ENCODE results near the gene NUDT7.
A peak's percentile ranks its signal among the peaks of the same experiment; 100 is the strongest.

The NUDT7 gene

DNA sequence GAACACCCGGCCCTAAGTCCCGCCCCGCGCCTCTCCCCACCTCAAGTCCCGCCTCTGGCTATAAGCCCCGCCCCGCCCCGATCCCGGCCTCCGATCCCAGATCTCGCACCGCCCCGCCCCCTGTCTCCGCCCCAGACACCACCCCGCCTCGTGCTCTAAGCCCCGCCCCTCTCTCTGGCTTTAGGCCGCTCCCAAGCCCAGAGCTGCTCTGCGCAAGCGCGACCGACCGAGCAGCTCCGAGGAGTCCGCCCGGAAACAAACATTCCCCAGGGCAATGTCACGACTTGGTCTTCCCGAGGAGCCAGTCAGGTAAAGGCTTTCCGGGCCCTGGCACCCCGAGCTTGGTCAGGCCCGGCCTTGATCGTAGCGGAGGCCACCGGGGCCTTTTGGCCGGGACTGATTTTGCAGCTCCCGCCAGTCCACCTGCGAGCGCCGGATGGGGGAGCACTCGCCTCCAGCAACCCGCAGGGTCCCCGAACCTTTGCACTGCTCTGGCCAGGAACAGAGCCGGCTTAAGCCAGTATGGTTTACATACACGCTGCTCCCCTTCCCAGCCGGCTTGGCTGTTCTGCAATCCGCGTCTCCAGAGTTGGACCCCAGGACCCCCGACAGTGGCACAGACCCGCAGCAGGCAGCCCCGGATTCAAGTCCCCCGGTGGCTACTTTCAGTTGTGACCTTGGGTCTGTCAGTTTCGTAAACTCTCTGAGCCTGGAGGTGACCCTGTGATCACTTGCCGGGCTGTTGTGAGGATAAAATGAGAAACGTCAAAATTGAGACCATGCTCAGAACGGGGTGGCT lies at the start of gene NUDT7:
Gene NUDT7 (plus strand): TSS at position 206 of the 799 bp plus-strand sequence. CDS start 69 bp downstream, at position 275.
- Histone ChIP-seq H3K36me3 (ENCODE audit: control insufficient read depth, insufficient read depth, low read length) (no peaks in the 10 kb centered on the region), H3K27me3 (ENCODE audit: control insufficient read depth, insufficient read depth, low read length) (no peaks in the 10 kb centered on the region), H3K4me1 (ENCODE audit: control insufficient read depth, insufficient read depth, low read length) (peaks cover 2% of the 10 kb centered on the region), H3K27ac (ENCODE audit: low read depth, low read length) (peak within 1 kb of the TSS; percentile 78), H3K9ac (ENCODE audit: low read length) (peak within 1 kb of the TSS; percentile 59), H3K4me3 (ENCODE audit: low read length) (peak within 1 kb of the TSS; percentile 78)

DNA sequence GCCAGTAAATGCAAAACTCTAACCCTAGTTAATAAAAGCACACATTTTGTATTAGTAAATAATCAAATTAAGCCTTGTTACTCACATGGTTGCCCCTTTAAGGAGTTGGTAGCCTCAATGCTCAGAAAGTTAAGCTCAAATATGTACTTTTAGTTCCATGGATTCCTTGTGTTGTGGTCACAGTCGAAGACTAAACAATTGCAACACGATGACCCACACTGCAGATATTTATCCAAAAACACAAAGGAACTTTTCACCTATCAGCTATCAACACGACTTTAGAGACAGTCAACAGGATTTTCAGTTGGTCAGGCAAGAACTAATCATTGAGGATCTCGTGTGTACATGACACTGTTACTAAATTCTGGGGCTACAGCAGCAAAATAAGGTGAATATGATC lies 47.4 kb upstream of the NUDT7 start:
- Histone ChIP-seq H3K4me3 (ENCODE audit: low read length) (no peak overlapping the region), H3K9ac (ENCODE audit: low read length) (no peak overlapping the region), H3K27me3 (ENCODE audit: control insufficient read depth, insufficient read depth, low read length) (no peaks in the 10 kb centered on the region), H3K4me1 (ENCODE audit: control insufficient read depth, insufficient read depth, low read length) (no peaks in the 10 kb centered on the region), H3K36me3 (ENCODE audit: control insufficient read depth, insufficient read depth, low read length) (no peaks in the 10 kb centered on the region), H3K27ac (ENCODE audit: low read depth, low read length) (no peak overlapping the region)

DNA sequence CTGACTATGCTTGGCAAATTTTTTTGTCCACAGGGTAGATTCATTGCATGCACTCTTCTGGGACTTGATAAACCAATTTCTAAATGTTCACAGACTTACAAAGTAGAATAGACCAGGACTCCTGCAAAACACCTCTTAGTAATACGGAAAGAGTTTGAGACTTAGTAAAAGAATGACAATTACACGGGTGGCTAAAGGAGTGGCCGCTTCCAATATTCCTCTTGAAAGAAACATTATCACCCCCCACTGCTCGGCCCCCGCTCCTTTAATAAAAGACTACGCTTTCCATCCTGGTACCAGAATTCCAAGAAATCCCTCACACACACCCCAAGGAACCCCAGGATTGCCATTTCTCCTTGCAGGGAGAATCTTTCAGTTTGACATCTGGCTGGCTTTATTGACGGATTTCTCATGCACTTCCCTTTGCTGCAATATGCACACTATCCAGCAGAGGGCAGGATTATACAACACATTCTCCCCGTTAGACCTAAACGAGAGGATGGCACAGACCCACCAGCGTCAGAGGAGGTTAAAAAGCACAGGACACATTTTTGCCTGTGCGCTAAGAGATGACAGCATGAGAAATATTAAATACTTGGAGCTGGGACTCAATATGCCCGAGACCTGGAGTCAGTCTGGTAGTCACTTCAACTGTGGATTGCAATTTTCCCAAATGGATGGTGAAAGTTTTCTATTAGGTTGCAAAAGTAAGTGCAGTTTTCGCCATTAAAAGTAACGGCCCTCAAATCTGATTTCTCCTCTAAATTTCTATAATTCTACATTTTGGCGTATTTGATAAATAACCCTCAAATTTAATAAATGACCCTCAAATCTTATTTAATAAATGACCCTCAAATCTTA lies 46.6 kb upstream of the NUDT7 start:
- Histone ChIP-seq H3K9ac (ENCODE audit: low read length) (no peak overlapping the region), H3K4me3 (ENCODE audit: low read length) (no peak overlapping the region)

DNA sequence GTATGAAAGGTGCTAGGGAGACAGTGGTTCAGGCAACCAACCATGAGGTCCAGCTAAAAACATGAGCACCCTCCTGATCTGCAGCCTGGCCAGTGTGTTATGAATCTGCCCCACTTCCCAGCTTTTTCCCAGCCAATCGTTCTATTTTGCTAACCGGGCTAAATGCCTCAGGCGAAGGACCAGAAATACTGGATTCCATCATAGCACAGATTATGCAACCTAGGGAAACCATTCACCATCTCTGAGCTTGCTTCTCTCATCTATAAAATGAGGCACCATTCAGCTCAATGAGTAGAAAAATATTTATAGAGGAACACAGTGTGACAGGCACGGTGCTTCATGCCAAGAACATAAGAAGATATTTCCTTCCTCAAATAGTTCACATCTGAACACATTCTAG lies 45.2 kb upstream of the NUDT7 start:
- Histone ChIP-seq H3K4me3 (ENCODE audit: low read length) (no peak overlapping the region), H3K36me3 (ENCODE audit: control insufficient read depth, insufficient read depth, low read length) (no peaks in the 10 kb centered on the region), H3K27ac (ENCODE audit: low read depth, low read length) (no peak overlapping the region), H3K27me3 (ENCODE audit: control insufficient read depth, insufficient read depth, low read length) (no peaks in the 10 kb centered on the region), H3K4me1 (ENCODE audit: control insufficient read depth, insufficient read depth, low read length) (no peaks in the 10 kb centered on the region), H3K9ac (ENCODE audit: low read length) (no peak overlapping the region)

More for the DNA sequence above, 46.6 kb upstream of the NUDT7 start:
- Histone ChIP-seq H3K27me3 (ENCODE audit: control insufficient read depth, insufficient read depth, low read length) (no peaks in the 10 kb centered on the region), H3K36me3 (ENCODE audit: control insufficient read depth, insufficient read depth, low read length) (no peaks in the 10 kb centered on the region), H3K27ac (ENCODE audit: low read depth, low read length) (no peak overlapping the region), H3K4me1 (ENCODE audit: control insufficient read depth, insufficient read depth, low read length) (no peaks in the 10 kb centered on the region)

DNA sequence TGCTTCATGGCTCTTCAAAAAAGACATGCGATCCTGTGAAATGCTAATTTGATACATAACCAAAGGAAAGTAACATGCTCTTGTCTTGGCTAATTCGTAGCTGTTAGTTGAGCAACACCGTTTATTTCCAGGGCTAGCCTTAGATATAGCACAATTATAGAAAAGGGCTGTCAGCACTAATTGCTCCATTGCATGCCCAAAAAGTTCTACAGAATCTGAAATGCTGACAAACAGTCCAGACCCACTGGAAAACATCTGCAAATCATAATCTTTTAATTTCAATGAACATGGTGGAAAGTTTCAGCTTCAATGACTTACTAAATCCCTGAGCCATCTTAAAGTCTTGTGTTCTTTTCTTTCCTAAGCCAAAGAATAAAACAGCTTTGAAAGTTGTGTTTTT lies 42.9 kb upstream of the NUDT7 start:
- Histone ChIP-seq H3K4me1 (ENCODE audit: control insufficient read depth, insufficient read depth, low read length) (no peaks in the 10 kb centered on the region), H3K27ac (ENCODE audit: low read depth, low read length) (no peak overlapping the region), H3K36me3 (ENCODE audit: control insufficient read depth, insufficient read depth, low read length) (no peaks in the 10 kb centered on the region), H3K9ac (ENCODE audit: low read length) (no peak overlapping the region), H3K4me3 (ENCODE audit: low read length) (no peak overlapping the region), H3K27me3 (ENCODE audit: control insufficient read depth, insufficient read depth, low read length) (no peaks in the 10 kb centered on the region)

DNA sequence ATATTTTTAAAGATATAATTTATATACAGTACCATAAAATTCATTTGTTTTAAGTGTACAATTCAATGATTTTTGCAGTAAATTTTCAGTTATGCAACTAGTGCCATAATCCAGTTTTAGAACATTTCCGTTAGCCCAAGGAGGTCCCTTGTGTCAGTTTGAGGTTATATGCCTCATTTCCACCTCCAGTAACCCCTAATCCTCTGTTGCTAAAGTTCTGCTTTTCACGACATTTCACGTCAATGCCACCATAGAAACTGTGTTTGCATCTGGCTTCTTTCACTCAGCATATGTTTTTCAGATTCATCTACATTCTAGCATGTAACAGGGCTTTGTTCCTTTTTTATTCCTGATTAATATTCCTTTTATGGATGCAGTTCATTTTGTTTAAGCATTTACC lies 42.4 kb upstream of the NUDT7 start:
- no peak overlapping the region for H3K9ac ChIP-seq (ENCODE audit: low read length)
- no peak overlapping the region for H3K27ac ChIP-seq (ENCODE audit: low read depth, low read length)
- no peak overlapping the region for H3K4me3 ChIP-seq (ENCODE audit: low read length)
- H3K4me1 ChIP-seq (ENCODE audit: control insufficient read depth, insufficient read depth, low read length) = no peaks in the 10 kb centered on the region
- no peaks in the 10 kb centered on the region for H3K27me3 ChIP-seq (ENCODE audit: control insufficient read depth, insufficient read depth, low read length)
- H3K36me3 ChIP-seq (ENCODE audit: control insufficient read depth, insufficient read depth, low read length) = no peaks in the 10 kb centered on the region

DNA sequence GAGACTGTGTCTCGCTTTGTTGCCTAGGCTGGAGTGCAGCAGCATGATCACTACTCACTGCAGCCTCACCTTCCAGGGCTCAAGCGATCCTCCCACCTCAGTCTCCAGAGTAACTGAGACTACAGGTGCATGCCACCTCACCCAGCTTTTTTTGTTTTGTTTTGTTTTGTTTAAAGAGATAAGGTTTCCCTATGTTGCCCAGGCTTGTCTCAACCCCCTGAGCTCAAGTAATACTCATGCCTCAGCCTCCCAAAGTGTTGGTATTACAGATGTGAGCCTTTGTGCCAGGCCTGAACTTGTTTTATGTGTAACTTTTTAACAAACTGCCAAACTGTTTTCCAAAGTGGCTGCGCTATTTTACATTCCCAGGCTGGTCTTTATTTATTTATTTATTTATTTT lies 41.8 kb upstream of the NUDT7 start:
- Histone ChIP-seq H3K4me1 (ENCODE audit: control insufficient read depth, insufficient read depth, low read length) (no peaks in the 10 kb centered on the region), H3K27me3 (ENCODE audit: control insufficient read depth, insufficient read depth, low read length) (no peaks in the 10 kb centered on the region), H3K9ac (ENCODE audit: low read length) (no peak overlapping the region), H3K27ac (ENCODE audit: low read depth, low read length) (no peak overlapping the region), H3K4me3 (ENCODE audit: low read length) (no peak overlapping the region), H3K36me3 (ENCODE audit: control insufficient read depth, insufficient read depth, low read length) (no peaks in the 10 kb centered on the region)

DNA sequence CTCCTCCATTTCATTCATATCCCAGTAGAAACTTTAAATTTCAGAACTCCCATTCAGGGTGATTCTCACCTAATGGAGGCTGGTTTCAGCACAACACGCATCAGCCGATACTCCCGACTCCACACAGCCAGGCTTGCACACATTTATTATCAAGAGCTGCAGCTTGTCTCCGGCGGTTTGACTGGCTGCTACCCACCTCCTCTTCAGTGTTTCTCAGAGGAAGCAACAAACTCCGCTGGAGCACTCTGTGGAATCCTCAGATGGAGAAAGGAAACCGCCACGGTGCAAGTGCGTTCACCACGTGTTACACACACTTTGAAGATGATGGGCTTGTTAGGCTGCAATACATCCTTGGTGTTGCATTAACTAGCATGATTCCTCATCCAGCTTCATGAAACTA lies 39.7 kb upstream of the NUDT7 start:
- no peak overlapping the region for H3K27ac ChIP-seq (ENCODE audit: low read depth, low read length)
- no peak overlapping the region for H3K9ac ChIP-seq (ENCODE audit: low read length)
- no peaks in the 10 kb centered on the region for H3K36me3 ChIP-seq (ENCODE audit: control insufficient read depth, insufficient read depth, low read length)
- no peaks in the 10 kb centered on the region for H3K4me1 ChIP-seq (ENCODE audit: control insufficient read depth, insufficient read depth, low read length)
- no peak overlapping the region for H3K4me3 ChIP-seq (ENCODE audit: low read length)
- H3K27me3 ChIP-seq (ENCODE audit: control insufficient read depth, insufficient read depth, low read length) = no peaks in the 10 kb centered on the region

DNA sequence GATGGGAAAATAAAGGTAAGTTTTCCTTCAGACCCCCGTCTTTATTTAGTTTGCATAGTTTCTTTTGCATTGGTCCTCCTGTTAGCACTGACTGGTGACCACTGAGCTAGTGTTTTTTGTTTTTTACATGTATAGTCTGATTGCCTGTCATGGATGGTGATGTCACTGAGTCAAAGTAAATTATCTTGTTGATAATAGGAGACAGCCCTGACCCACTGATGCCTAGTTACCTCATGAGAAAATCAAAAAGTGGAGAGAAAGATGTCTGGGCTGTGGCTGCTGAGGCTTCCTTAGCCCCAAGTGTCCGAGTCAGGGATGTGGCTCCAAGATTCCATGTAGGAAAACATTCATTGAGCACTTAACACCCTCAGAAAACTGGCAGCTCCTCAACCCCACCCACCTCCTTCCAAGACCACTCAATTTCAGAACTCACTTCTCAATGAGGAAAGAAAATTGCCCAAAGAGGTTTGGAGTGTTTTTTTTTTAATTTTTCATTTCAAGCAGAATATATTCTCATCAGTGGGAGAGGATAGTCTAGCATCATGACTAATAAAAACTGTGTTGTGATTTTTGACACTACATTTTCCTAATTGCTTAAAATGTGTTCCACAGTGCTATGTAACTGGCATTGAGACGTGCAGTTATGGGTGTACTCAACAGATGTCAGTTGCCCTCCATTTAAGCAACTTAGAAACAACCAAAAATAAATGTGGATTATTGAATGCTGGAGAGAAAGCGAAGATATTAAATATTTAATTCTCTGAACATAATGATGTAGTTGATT lies 38.7 kb upstream of the NUDT7 start:
- Histone ChIP-seq H3K27ac (ENCODE audit: low read depth, low read length) (no peak overlapping the region), H3K9ac (ENCODE audit: low read length) (no peak overlapping the region), H3K27me3 (ENCODE audit: control insufficient read depth, insufficient read depth, low read length) (no peaks in the 10 kb centered on the region), H3K36me3 (ENCODE audit: control insufficient read depth, insufficient read depth, low read length) (no peaks in the 10 kb centered on the region), H3K4me3 (ENCODE audit: low read length) (no peak overlapping the region), H3K4me1 (ENCODE audit: control insufficient read depth, insufficient read depth, low read length) (no peaks in the 10 kb centered on the region)

DNA sequence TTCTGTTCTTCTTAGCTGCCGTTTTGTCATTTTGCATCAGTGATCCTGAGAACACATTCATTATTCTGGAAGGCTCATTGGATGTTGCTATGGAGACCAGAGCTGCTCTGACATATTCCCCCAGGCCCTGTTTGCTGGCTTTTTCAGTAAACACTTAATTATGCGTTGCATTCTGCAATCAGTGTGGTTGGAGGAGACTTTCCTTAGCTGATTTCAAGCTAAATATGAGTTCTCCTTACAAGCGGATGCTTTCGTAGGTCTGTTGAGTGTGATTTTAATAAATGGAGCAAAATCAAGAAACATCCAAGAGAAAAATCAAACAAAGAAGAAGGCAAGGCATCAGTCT lies 38.2 kb upstream of the NUDT7 start:
- Histone ChIP-seq H3K4me1 (ENCODE audit: control insufficient read depth, insufficient read depth, low read length) (no peaks in the 10 kb centered on the region), H3K27ac (ENCODE audit: low read depth, low read length) (no peak overlapping the region), H3K36me3 (ENCODE audit: control insufficient read depth, insufficient read depth, low read length) (no peaks in the 10 kb centered on the region), H3K9ac (ENCODE audit: low read length) (no peak overlapping the region), H3K27me3 (ENCODE audit: control insufficient read depth, insufficient read depth, low read length) (no peaks in the 10 kb centered on the region), H3K4me3 (ENCODE audit: low read length) (no peak overlapping the region)

DNA sequence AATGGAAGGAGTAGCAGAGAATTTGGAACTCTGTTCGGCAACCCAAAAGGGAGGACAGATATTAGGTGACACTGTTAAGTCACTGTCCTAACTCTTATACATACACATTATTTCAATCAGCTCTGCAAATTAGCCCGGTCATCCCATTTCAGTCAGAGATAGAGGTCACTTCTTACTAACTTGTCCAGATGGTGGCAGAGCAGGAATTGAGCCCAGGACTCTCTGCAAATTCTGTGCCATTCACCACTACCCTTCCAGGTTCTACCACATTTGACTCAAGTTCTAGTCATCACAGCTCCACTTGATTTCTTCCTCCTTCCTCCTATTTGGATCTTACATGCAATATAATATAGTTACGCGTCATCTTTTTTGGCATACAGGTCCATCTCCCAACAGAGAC lies 35.9 kb upstream of the NUDT7 start:
- Histone ChIP-seq H3K27me3 (ENCODE audit: control insufficient read depth, insufficient read depth, low read length) (no peaks in the 10 kb centered on the region), H3K4me3 (ENCODE audit: low read length) (no peak overlapping the region), H3K36me3 (ENCODE audit: control insufficient read depth, insufficient read depth, low read length) (no peaks in the 10 kb centered on the region), H3K9ac (ENCODE audit: low read length) (no peak overlapping the region), H3K27ac (ENCODE audit: low read depth, low read length) (no peak overlapping the region), H3K4me1 (ENCODE audit: control insufficient read depth, insufficient read depth, low read length) (no peaks in the 10 kb centered on the region)

DNA sequence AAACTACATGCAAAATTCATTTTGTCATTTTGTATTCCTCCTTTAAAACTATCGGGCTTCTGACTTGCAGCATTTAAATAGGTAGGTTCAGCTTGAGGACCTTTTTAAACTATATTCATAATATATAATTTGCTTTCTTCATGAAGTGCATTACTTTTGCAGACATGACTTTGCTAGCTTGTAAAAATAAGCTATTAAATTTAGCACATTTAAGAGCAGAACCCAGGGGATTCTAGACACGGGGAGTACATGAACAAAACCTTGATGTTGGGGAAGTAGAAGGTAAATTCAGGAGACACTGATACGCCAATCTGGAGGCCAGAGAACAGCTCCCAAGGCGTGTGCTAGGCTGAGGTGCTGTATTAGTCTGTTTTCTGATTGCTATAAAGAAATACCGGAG lies 32.3 kb upstream of the NUDT7 start:
- Histone ChIP-seq H3K36me3 (ENCODE audit: control insufficient read depth, insufficient read depth, low read length) (no peaks in the 10 kb centered on the region), H3K4me3 (ENCODE audit: low read length) (no peak overlapping the region), H3K27me3 (ENCODE audit: control insufficient read depth, insufficient read depth, low read length) (no peaks in the 10 kb centered on the region), H3K9ac (ENCODE audit: low read length) (no peak overlapping the region), H3K27ac (ENCODE audit: low read depth, low read length) (no peak overlapping the region), H3K4me1 (ENCODE audit: control insufficient read depth, insufficient read depth, low read length) (no peaks in the 10 kb centered on the region)

All from rectal smooth muscle tissue (tissue), 1 donor.